CD4-positive, alpha-beta T cell (primary cell): Measurements from ENCODE around the gene BOK. TPM values are rescaled to one million over a fixed set of nuclear protein-coding genes. Genes with fewer than 3 reads are reported as not detected.

Source experiments
- ATAC-seq: fragments of 200-7000 bp; cut with Tn5 transposase; one replicate; pipeline ENCODE4 v1.10.0; 2022; ENCODE audit warnings: mild to moderate bottlenecking; ENCODE audit not compliant: poor library complexity
- CTCF ChIA-PET: fragments of 350-600 bp; sonication (Branson Sonifier 250); formaldehyde crosslinking; loops from one replicate; lab custom pipeline; 2021; ENCODE audit warnings: antibody characterized with exemption, inconsistent platforms; lab: Charles Lee
- POLR2A ChIA-PET: fragments of 350-600 bp; sonication (Branson Sonifier 250); formaldehyde crosslinking; loops from one replicate; lab custom pipeline; 2021; ENCODE audit warnings: antibody characterized with exemption, inconsistent platforms; lab: Charles Lee
- DNase-seq, 14 experiments: peaks; one replicate each; pipeline ENCODE4 v3.0.0-alpha.2; 2013 to 2020; ENCODE audit warnings: mixed read lengths in 2 of 14
- H3K27ac ChIP-seq, 2 donors: one replicate each; pipeline versions ENCODE4 v1.5.1 to v1.7.0; 2013; ENCODE audit warnings: low read length in 2 of 2, low read depth in 1 of 2, mild to moderate bottlenecking in 1 of 2
- H3K27me3 ChIP-seq, 2 experiments: 1 replicate in 1 of 2; 2 replicates in 1 of 2; pipeline versions ENCODE4 v1.6.1 to v1.7.0; 2013; ENCODE audit warnings: low read length in 2 of 2, control low read depth in 1 of 2, mild to moderate bottlenecking in 1 of 2, moderate library complexity in 1 of 2; ENCODE audit not compliant: insufficient read depth in 2 of 2, control insufficient read depth in 1 of 2
- H3K36me3 ChIP-seq: one replicate; pipeline ENCODE4 v1.6.1; 2013; ENCODE audit warnings: low read length, control low read depth; ENCODE audit not compliant: insufficient read depth
- H3K4me1 ChIP-seq: one replicate; pipeline ENCODE4 v1.6.1; 2013; ENCODE audit warnings: low read length, control low read depth; ENCODE audit not compliant: insufficient read depth
- H3K4me3 ChIP-seq: one replicate; pipeline ENCODE4 v1.5.1; 2013; ENCODE audit warnings: mild to moderate bottlenecking, low read length, moderate library complexity
- H3K9me3 ChIP-seq, 2 experiments: 1 replicate in 1 of 2; 2 replicates in 1 of 2; pipeline versions ENCODE4 v1.6.1 to v1.7.0; 2013; ENCODE audit warnings: low read length in 2 of 2, mild to moderate bottlenecking in 2 of 2, control low read depth in 1 of 2, moderate library complexity in 1 of 2; ENCODE audit not compliant: control insufficient read depth in 1 of 2, insufficient read depth in 1 of 2
- H3K27ac Mint-ChIP-seq: one replicate; pipeline ENCODE4 v1.8.0; 2020; ENCODE audit warnings: mixed read lengths
- H3K27me3 Mint-ChIP-seq: one replicate; pipeline ENCODE4 v1.8.0; 2021; ENCODE audit warnings: mixed read lengths
- H3K36me3 Mint-ChIP-seq: one replicate; pipeline ENCODE4 v1.8.0; 2021; ENCODE audit warnings: low read depth, mixed read lengths
- H3K4me1 Mint-ChIP-seq: one replicate; pipeline ENCODE4 v1.8.0; 2021; ENCODE audit warnings: low read depth, mixed read lengths
- H3K4me3 Mint-ChIP-seq: one replicate; pipeline ENCODE4 v1.8.0; 2020; ENCODE audit warnings: mild to moderate bottlenecking, mixed read lengths
- H3K9me3 Mint-ChIP-seq: one replicate; pipeline ENCODE4 v1.8.0; 2020; ENCODE audit warnings: mixed read lengths
- CTCF ChIP-seq: fragments of 200-600 bp; IDR thresholded peaks from one replicate; pipeline ENCODE4 v1.8.0; 2022; ENCODE audit warnings: antibody characterized with exemption, mild to moderate bottlenecking
- intact Hi-C, 2 experiments: fragments of 100-400 bp; cut with DNase I in 1 of 2; cut with micrococcal nuclease in 1 of 2; formaldehyde crosslinking; loops; one replicate each; pipeline versions ENCODE4 v1.15.1 to v1.9.0; 2023 to 2025; cut with DNase I, micrococcal nuclease
- total RNA-seq, 174 experiments: library from RNA in 2 of 174; stranded (reverse) in 2 of 174; gene quantifications; one replicate each; pipeline ENCODE4 v1.2.3 and lab custom pipeline; 2021 to 2026

The BOK gene
- total RNA-seq, 2 experiments from 2014 or later: not detected

GRCh38 chr2:241530571-241530970 lies 28.0 kb upstream of the BOK start:
- Mint-ChIP-seq H3K27ac (no peak overlapping the region), H3K36me3 (no peaks in the 10 kb centered on the region), H3K27me3 (peaks cover 9% of the 10 kb centered on the region), H3K9me3 (peaks cover 5% of the 10 kb centered on the region), H3K4me1 (no peaks in the 10 kb centered on the region), H3K4me3 (no peak overlapping the region)
- Histone ChIP-seq H3K4me1 (no peaks in the 10 kb centered on the region), H3K36me3 (no peaks in the 10 kb centered on the region), H3K27ac (no peak overlapping the region), H3K4me3 (no peak overlapping the region), H3K27me3 (no peaks in the 10 kb centered on the region), H3K9me3 (peaks cover 0 to 6% of the 10 kb centered on the region in 2 experiments)
- no peak for ATAC-seq
- no peak for DNase-seq
- intact Hi-C loops: no loop called here
- ChIA-PET CTCF (no interaction called here), POLR2A (no interaction called here)
- no peak for TF ChIP-seq CTCF

GRCh38 chr2:241531161-241531722 lies 27.3 kb upstream of the BOK start:
- no peak overlapping the region for H3K27ac Mint-ChIP-seq
- peaks cover 9% of the 10 kb centered on the region for H3K27me3 Mint-ChIP-seq

GRCh38 chr2:241532168-241532567 lies 26.4 kb upstream of the BOK start:
- TF ChIP-seq CTCF: no peak
- Mint-ChIP-seq H3K9me3 (no peaks in the 10 kb centered on the region), H3K4me1 (no peaks in the 10 kb centered on the region), H3K27ac (no peak overlapping the region), H3K36me3 (no peaks in the 10 kb centered on the region), H3K4me3 (no peak overlapping the region), H3K27me3 (peaks cover 9% of the 10 kb centered on the region)
- Histone ChIP-seq H3K27ac (no peak overlapping the region), H3K4me1 (no peaks in the 10 kb centered on the region), H3K36me3 (no peaks in the 10 kb centered on the region), H3K4me3 (no peak overlapping the region), H3K9me3 (no peaks in the 10 kb centered on the region), H3K27me3 (no peaks in the 10 kb centered on the region)
- DNase-seq: no peak
- CTCF ChIA-PET: no interaction called here
- intact Hi-C loops: no loop called here
- POLR2A ChIA-PET: no interaction called here
- no peak for ATAC-seq

More at GRCh38 chr2:241531161-241531722, 27.3 kb upstream of the BOK start:
- no peak for TF ChIP-seq CTCF
- ChIA-PET POLR2A (no interaction called here), CTCF (no interaction called here)
- Mint-ChIP-seq H3K4me3 (no peak overlapping the region), H3K9me3 (peaks cover 2% of the 10 kb centered on the region), H3K4me1 (no peaks in the 10 kb centered on the region), H3K36me3 (no peaks in the 10 kb centered on the region)
- Histone ChIP-seq H3K27me3 (no peaks in the 10 kb centered on the region), H3K4me1 (no peaks in the 10 kb centered on the region), H3K27ac (no peak overlapping the region), H3K4me3 (no peak overlapping the region), H3K36me3 (no peaks in the 10 kb centered on the region), H3K9me3 (peaks cover 0 to 4% of the 10 kb centered on the region in 2 experiments)
- intact Hi-C loops: no loop called here
- no peak for DNase-seq
- no peak for ATAC-seq
